CD4-positive, alpha-beta T cell (primary cell): ENCODE results near the gene MAPK8IP2. TPM values are rescaled to one million over a fixed set of nuclear protein-coding genes. Genes with fewer than 3 reads are reported as not detected.
"Not testable (repeated sequence)": the region's sequence is repeated elsewhere in the genome, so short reads cannot be mapped to it uniquely, and the experiment has no call there.

ENCODE experiments used
- ATAC-seq: fragments of 200-7000 bp; cut with Tn5 transposase; one replicate; pipeline ENCODE4 v1.10.0; 2022; ENCODE audit warnings: mild to moderate bottlenecking; ENCODE audit not compliant: poor library complexity
- CTCF ChIA-PET: fragments of 350-600 bp; sonication (Branson Sonifier 250); formaldehyde crosslinking; loops from one replicate; lab custom pipeline; 2021; ENCODE audit warnings: antibody characterized with exemption, inconsistent platforms; lab: Charles Lee
- POLR2A ChIA-PET: fragments of 350-600 bp; sonication (Branson Sonifier 250); formaldehyde crosslinking; loops from one replicate; lab custom pipeline; 2021; ENCODE audit warnings: antibody characterized with exemption, inconsistent platforms; lab: Charles Lee
- DNase-seq, 14 experiments: peaks; one replicate each; pipeline ENCODE4 v3.0.0-alpha.2; 2013 to 2020; ENCODE audit warnings: mixed read lengths in 2 of 14
- H3K27ac ChIP-seq, 2 donors: one replicate each; pipeline versions ENCODE4 v1.5.1 to v1.7.0; 2013; ENCODE audit warnings: low read length in 2 of 2, low read depth in 1 of 2, mild to moderate bottlenecking in 1 of 2
- H3K27me3 ChIP-seq, 2 experiments: 1 replicate in 1 of 2; 2 replicates in 1 of 2; pipeline versions ENCODE4 v1.6.1 to v1.7.0; 2013; ENCODE audit warnings: low read length in 2 of 2, control low read depth in 1 of 2, mild to moderate bottlenecking in 1 of 2, moderate library complexity in 1 of 2; ENCODE audit not compliant: insufficient read depth in 2 of 2, control insufficient read depth in 1 of 2
- H3K36me3 ChIP-seq: one replicate; pipeline ENCODE4 v1.6.1; 2013; ENCODE audit warnings: low read length, control low read depth; ENCODE audit not compliant: insufficient read depth
- H3K4me1 ChIP-seq: one replicate; pipeline ENCODE4 v1.6.1; 2013; ENCODE audit warnings: low read length, control low read depth; ENCODE audit not compliant: insufficient read depth
- H3K4me3 ChIP-seq: one replicate; pipeline ENCODE4 v1.5.1; 2013; ENCODE audit warnings: mild to moderate bottlenecking, low read length, moderate library complexity
- H3K9me3 ChIP-seq, 2 experiments: 1 replicate in 1 of 2; 2 replicates in 1 of 2; pipeline versions ENCODE4 v1.6.1 to v1.7.0; 2013; ENCODE audit warnings: low read length in 2 of 2, mild to moderate bottlenecking in 2 of 2, control low read depth in 1 of 2, moderate library complexity in 1 of 2; ENCODE audit not compliant: control insufficient read depth in 1 of 2, insufficient read depth in 1 of 2
- H3K27ac Mint-ChIP-seq: one replicate; pipeline ENCODE4 v1.8.0; 2020; ENCODE audit warnings: mixed read lengths
- H3K27me3 Mint-ChIP-seq: one replicate; pipeline ENCODE4 v1.8.0; 2021; ENCODE audit warnings: mixed read lengths
- H3K36me3 Mint-ChIP-seq: one replicate; pipeline ENCODE4 v1.8.0; 2021; ENCODE audit warnings: low read depth, mixed read lengths
- H3K4me1 Mint-ChIP-seq: one replicate; pipeline ENCODE4 v1.8.0; 2021; ENCODE audit warnings: low read depth, mixed read lengths
- H3K4me3 Mint-ChIP-seq: one replicate; pipeline ENCODE4 v1.8.0; 2020; ENCODE audit warnings: mild to moderate bottlenecking, mixed read lengths
- H3K9me3 Mint-ChIP-seq: one replicate; pipeline ENCODE4 v1.8.0; 2020; ENCODE audit warnings: mixed read lengths
- CTCF ChIP-seq: fragments of 200-600 bp; IDR thresholded peaks from one replicate; pipeline ENCODE4 v1.8.0; 2022; ENCODE audit warnings: antibody characterized with exemption, mild to moderate bottlenecking
- intact Hi-C, 2 experiments: fragments of 100-400 bp; cut with DNase I in 1 of 2; cut with micrococcal nuclease in 1 of 2; formaldehyde crosslinking; loops; one replicate each; pipeline versions ENCODE4 v1.15.1 to v1.9.0; 2023 to 2025; cut with DNase I, micrococcal nuclease
- total RNA-seq, 174 experiments: library from RNA in 2 of 174; stranded (reverse) in 2 of 174; gene quantifications; one replicate each; pipeline ENCODE4 v1.2.3 and lab custom pipeline; 2021 to 2026

Gene MAPK8IP2
- total RNA-seq, 2 experiments from 2014 or later = 0.31 to 0.52 TPM

DNA sequence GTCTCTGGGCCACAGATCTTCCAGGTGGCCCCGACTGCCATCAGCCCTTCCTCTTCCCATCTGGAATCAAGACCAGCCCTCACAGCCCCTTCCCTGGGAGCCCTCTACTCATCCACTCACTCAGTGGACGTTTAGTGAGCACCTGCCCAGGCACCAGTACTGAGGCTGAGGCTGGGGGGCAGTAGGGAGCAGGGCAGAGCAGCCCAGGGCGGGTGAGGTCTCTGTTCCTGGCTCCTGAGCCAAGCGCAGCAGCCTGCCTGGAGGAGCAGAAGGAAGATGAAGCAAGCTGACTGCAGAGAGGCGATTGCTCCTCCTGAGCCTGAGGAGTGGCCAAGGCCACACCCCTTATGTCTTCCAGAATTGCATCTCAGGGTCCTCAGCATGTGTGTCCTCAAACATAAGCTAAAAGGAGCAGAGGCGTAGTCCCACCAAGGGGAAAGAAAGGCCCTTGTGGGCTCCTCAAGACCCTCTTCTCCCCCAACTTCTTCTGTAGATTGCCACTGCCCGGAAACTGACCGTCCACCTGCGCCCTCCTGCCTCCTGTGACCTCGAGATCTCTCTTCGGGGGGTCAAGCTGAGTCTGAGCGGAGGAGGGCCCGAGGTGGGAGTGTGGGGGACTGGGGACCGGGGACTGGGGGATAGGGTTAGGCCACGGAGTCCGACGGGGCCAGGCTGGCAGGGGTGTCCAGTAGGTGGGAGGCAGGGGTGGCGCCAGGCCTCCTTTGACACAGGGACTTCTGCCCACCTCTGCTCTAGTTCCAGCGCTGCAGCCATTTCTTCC is 5.8 kb downstream of the MAPK8IP2 start:
- Histone ChIP-seq H3K4me3 (no peak overlapping the region), H3K27ac (no peak overlapping the region), H3K4me1 (no peaks in the 10 kb centered on the region), H3K9me3 (peaks cover 0 to 18% of the 10 kb centered on the region in 2 experiments), H3K27me3 (peaks cover 35 to 54% of the 10 kb centered on the region in 2 experiments), H3K36me3 (no peaks in the 10 kb centered on the region)
- Mint-ChIP-seq H3K27ac (no peak overlapping the region), H3K27me3 (peaks cover 57% of the 10 kb centered on the region), H3K4me1 (peaks cover 10% of the 10 kb centered on the region), H3K36me3 (peaks cover 4% of the 10 kb centered on the region), H3K9me3 (no peaks in the 10 kb centered on the region), H3K4me3 (no peak overlapping the region)
- ATAC-seq (no peak), DNase-seq (peak in 2 of 14 experiments; percentile 12 to 14)
- ChIA-PET POLR2A (interaction anchor here (1.0 kb wide), 1 partner anchor 15 kb away, joined by 3 read pairs; no protein-coding TSS in a partner anchor), CTCF (no interaction called here)
- no peak for TF ChIP-seq CTCF
- intact Hi-C loops = no loop called here

DNA sequence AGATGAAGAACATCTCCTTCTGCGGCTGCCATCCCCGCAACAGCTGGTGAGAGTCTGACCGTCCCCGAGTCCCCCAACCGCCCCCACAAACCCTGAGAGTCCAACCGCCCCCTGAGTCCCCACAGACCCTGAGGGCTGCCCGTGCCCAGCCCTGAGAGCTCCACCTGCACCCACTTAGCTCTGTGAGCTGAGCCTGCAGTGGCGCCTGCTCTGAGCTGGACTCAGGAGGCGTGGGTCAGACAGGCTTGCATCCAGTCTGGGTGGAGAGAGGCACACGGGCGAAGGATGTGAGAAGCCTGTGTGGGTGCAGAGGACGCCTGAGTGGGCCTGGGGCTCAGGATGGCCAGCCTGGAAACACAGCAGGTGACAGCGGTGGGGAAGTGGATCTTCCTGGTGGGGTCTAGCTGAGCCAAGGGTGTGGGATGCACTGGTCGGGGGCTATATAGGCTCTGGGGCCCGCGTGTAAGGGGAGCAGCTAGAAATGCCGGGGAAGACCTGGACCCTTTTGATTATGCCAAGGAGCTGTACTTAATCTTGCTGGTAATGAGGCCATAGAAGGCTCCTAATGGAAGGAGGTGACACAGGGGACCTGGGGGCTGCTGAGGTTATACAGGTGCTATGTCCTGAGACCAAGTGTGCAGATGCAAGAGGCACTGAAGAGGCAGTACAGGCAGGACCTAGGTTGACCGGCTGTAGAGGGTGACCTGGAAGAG is 6.5 kb downstream of the MAPK8IP2 start:
- peaks cover 29 to 47% of the 10 kb centered on the region in 2 experiments for H3K27me3 ChIP-seq
- Mint-ChIP-seq H3K27me3 (peaks cover 52% of the 10 kb centered on the region), H3K9me3 (no peaks in the 10 kb centered on the region), H3K4me3 (no peak overlapping the region), H3K36me3 (no peaks in the 10 kb centered on the region), H3K27ac (no peak overlapping the region), H3K4me1 (peaks cover 3% of the 10 kb centered on the region)
- intact Hi-C loops = no loop called here
- H3K9me3 ChIP-seq = peaks cover 0 to 18% of the 10 kb centered on the region in 2 experiments
- no peak overlapping the region for H3K27ac ChIP-seq
- no peak for TF ChIP-seq CTCF
- no peak for ATAC-seq
- no peaks in the 10 kb centered on the region for H3K4me1 ChIP-seq
- ChIA-PET CTCF (no interaction called here), POLR2A (interaction anchor here (1.0 kb wide), 1 partner anchor 14 kb away, joined by 3 read pairs; no protein-coding TSS in a partner anchor)
- H3K4me3 ChIP-seq = no peak overlapping the region
- DNase-seq = peak in 1 of 14 experiments; percentile 5
- no peaks in the 10 kb centered on the region for H3K36me3 ChIP-seq

- no peak overlapping the region for H3K4me3 Mint-ChIP-seq
- Histone ChIP-seq H3K27ac (no peak overlapping the region), H3K36me3 (no peaks in the 10 kb centered on the region), H3K4me1 (peaks cover 4% of the 10 kb centered on the region), H3K27me3 (peaks cover 24 to 42% of the 10 kb centered on the region in 2 experiments), H3K4me3 (no peak overlapping the region), H3K9me3 (peaks cover 0 to 18% of the 10 kb centered on the region in 2 experiments)
- DNase-seq (no peak), ATAC-seq (no peak)
- H3K27ac Mint-ChIP-seq = no peak overlapping the region
- no peaks in the 10 kb centered on the region for H3K4me1 Mint-ChIP-seq
- ChIA-PET CTCF (no interaction called here), POLR2A (no interaction called here)
- no peaks in the 10 kb centered on the region for H3K9me3 Mint-ChIP-seq
- H3K27me3 Mint-ChIP-seq = peaks cover 51% of the 10 kb centered on the region
- TF ChIP-seq CTCF = no peak
- no peaks in the 10 kb centered on the region for H3K36me3 Mint-ChIP-seq
- intact Hi-C loops = no loop called here
These were observed 7.0 kb downstream of the MAPK8IP2 start for GRCh38 chr22:50607659-50608020.

- POLR2A ChIA-PET = interaction anchor here (0.6 kb wide), 1 partner anchor 362 kb away, joined by 3 read pairs; no protein-coding TSS in a partner anchor
- ATAC-seq, H3K36me3 ChIP-seq, H3K9me3 Mint-ChIP-seq, H3K27ac Mint-ChIP-seq, intact Hi-C loops, H3K4me1 ChIP-seq, H3K27ac ChIP-seq, H3K36me3 Mint-ChIP-seq, H3K4me3 ChIP-seq, H3K4me3 Mint-ChIP-seq, CTCF ChIA-PET, H3K4me1 Mint-ChIP-seq: not testable (repeated sequence)
- Histone ChIP-seq H3K27me3 (peaks cover 20 to 36% of the 10 kb centered on the region in 2 experiments), H3K9me3 (peaks cover 0 to 14% of the 10 kb centered on the region in 2 experiments)
- DNase-seq = peak in 1 of 14 experiments; percentile 7
- H3K27me3 Mint-ChIP-seq = peaks cover 45% of the 10 kb centered on the region
These were observed 7.7 kb downstream of the MAPK8IP2 start for GRCh38 chr22:50608058-50608840.
